Measurements from ENCODE around the gene OMP.

OMP gene

DNA sequence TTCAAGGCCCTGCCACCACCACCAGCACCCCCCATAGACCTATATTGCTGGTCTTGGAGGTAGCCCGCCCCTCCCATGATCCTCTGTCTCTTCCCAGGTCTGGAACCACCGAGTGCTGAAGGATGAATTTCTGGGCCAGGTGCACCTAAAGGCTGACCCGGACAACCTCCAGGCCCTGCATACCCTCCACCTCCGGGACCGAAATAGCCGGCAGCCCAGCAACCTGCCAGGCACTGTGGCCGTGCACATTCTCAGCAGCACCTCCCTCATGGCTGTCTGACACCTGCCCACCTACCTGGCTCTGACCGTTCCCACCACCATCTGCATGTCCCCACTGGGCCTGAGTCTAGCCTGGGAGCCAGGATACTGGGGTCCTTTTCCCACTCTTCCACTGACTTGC is 21.0 kb downstream of the OMP start:
- no peak for DNase-seq (ENCODE audit: low read depth)

DNA sequence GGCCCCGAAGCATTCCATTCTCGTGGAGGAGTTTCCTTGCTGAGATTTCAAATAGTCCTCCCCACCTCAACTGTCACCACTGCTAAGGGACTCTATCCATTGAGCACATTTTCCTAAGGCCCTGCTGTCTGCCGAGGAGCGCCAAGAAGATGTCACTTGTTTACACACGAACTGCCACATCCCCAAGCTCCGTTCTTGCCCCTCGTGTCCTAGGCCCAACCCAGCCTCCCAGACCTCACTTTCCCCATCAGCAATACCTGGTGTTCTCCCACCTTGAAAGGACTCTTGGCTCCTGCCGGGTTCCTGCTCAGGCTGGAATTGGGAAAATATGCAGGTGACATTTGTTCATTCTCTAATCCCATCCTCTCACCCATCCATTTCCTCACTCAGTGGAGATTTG is 21.4 kb downstream of the OMP start:
- DNase-seq (ENCODE audit: low read depth) = no peak

DNA sequence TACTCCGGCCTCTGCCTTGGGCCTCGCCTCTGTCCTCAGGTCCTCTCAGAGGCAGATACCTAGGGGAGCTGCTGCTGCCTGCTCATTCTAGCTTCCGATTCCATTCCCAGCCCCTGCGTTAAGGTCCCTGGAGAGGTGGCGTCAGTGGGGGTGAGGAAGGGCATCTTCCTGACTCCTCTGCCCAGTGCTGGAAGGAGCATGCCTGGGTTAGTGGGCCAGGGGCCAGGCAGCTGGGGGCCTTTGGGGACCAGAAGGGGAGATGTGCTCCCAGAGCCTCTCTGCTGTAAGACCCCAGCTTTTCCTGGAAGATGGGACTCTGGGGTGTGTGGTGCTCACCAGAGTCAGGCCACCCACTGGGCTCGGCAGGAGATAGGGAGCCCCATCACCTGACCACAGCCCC is 21.8 kb downstream of the OMP start:
- DNase-seq (ENCODE audit: low read depth) = no peak

DNA sequence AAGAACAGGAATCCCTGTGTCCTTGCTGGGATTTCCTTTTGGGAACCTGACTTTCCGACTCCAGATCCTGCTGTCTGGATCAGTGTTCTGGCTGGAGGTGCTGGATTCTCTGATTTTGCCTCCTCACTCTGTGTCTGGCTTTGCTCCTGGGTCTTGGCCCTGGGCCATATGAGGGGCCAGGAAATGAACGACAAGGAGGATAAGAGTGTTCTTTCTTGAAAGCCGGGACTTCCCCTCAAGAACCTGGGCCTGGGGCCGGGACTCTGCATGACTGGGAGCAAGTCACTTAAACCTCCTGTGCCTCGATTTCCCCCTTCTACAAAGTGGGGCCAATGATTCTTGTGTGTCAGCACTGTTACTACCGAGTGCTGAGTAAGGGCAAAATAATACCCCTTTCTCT is 22.6 kb downstream of the OMP start:
- no peak for DNase-seq (ENCODE audit: low read depth)

DNA sequence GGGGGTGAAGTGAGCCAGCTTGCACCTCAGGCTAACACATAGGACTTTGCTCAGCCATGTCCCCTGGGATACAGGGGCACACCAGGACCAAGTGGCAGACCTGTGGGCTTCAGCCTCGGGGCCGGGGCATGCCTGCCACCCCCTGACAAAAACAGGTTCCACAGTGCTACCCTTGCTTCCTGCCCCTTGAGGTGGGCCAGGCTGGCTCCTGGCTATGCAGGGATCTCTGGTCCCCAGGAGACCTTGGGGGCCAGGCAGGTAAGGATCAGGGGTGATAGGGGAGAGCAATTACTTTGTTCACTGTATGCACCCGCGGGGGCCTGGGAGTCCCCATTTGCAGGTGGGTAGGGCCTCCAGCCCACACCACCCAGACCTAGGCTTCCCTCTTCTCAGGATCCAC is 23.1 kb downstream of the OMP start:
- DNase-seq (ENCODE audit: low read depth) = no peak

DNA sequence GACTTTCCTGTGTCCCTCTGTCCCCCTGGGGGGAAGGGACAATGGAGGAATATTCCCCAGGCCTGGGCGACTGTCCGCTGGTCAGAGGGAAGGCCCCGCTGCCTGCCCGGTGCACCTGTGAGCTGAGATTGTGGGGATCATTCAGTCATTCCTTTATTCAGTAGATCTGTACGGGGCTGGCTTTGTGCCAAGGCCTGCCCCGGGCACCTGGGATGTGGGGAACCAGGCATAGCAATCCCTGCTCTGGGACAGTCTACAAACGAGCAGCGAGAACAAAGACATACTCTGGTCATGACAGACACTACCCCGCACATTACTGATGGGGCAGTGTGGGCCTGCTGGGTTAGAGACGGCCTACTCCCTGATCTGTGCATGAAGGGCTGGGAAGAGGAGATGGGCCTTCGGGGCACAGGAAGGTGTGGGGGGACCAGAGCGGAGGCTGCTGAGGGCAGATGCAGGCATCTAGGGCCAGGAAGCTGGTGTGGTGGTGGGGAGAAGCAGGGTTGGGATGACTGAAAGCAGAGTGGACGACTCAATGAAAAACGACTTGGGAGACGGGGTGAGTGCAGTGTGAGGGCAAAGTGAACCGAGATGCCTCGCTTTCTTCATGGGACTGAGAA is 23.6 kb downstream of the OMP start:
- no peak for DNase-seq (ENCODE audit: low read depth)

DNA sequence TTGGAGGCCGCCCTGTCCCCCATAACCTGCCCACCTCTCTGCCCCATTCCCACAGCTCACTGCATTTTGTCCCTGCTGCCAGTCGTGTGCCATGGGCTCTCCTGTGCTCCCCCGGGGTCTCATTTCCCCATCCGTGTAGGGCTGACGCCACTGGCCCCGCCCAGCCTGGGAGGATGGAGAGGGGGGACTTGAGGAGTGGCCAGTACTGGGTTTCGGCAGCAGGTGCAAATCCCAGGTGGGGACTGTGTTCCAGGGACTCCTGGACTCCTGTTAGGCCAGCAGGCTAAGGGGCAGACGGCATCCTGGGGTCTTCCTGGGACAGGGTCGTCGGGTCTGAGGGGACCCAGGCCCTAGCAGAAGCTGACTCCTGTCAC is 24.2 kb downstream of the OMP start:
- no peak for DNase-seq (ENCODE audit: low read depth)

DNA sequence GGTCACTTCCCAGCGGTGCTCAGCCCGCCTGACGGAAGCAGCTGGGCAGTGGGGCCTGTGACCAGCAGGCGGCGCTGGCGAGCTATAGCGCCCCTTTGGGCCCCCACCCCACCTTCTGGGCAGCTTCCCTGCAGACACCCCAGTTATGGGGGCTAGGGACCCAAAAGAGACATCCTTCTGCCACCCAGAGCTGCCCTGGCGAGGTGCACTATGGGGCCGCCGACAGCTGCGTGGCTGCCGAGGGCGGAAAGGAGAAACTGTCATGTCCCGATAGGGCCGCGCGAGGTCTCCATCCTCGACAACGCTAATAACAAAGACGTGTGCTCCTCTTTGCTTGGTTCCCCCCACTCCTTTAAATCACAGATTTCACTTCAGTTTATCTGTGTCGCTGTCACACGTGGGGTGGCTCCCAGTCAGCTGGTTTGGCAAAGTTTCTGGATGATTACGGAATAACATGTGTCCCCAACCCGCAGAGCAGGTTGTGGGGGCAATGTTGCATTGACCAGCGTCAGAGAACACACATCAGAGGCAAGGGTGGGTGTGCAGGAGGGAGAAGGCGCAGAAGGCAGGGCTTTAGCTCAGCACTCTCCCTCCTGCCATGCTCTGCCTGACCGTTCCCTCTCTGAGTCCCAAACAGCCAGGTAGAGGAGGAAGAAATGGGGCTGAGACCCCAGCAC is 24.7 kb downstream of the OMP start:
- peak; percentile 35 for DNase-seq (ENCODE audit: low read depth)

DNA sequence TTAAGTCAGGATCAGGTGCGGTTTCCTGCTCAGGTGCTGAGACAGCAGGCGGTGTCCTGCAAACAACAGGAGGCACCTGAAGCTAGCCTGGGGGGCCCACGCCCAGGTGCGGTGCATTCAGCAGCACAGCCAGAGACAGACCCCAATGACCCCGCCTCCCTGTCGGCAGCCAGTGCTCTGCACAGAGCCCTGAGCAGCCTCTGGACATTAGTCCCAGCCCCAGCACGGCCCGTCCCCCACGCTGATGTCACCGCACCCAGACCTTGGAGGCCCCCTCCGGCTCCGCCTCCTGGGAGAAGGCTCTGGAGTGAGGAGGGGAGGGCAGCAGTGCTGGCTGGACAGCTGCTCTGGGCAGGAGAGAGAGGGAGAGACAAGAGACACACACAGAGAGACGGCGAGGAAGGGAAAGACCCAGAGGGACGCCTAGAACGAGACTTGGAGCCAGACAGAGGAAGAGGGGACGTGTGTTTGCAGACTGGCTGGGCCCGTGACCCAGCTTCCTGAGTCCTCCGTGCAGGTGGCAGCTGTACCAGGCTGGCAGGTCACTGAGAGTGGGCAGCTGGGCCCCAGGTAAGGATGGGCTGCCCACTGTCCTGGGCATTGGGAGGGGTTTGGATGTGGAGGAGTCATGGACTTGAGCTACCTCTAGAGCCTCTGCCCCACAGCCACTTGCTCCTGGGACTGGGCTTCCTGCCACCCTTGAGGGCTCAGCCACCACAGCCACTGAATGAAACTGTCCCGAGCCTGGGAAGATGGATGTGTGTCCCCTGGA is 25.5 kb downstream of the OMP start, which contains the start of gene MYO7A:
Gene MYO7A (plus strand): TSS at position 327 of the 772 bp plus-strand sequence. CDS start 2,389 bp downstream, outside the sequence.
- DNase-seq (ENCODE audit: low read depth) = peak; percentile 45

DNA sequence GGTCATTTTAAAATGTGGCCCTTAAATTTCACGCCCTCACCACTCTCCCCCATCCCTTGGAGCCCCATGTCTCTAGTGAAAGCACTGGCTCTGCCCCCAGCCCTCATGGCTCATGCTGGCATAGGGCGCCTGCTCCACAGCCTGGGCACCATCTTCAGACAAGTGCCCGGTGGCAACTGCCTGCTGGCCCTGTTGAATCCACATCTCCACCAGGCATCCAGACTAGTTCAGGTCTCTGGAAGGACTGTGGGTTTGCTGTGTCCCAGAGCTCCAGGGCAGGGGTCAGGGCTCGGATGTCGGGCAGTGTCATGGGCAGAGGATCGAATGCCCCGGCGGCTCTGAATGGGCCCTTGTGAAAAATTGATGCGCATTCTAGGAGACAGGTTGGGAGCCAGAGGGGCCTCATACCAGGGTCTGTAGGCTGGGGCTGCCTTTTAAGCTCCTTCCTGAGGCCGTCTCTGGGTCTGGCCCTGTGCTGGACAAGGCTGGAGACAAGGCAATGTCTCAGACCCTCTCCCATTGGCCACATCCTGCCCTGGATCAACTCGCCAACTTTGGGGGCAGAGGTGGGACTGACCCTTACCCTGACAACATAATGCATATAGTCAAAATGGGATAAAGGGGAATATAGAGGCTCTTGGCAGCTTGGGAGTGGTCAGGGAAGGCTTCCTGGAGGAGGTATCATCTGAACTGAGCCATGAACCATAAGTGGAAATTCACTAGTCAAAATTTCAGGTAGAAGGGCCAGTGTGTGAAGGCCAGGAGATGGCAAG is 26.6 kb downstream of the OMP start:
- DNase-seq (ENCODE audit: low read depth) = no peak

DNA sequence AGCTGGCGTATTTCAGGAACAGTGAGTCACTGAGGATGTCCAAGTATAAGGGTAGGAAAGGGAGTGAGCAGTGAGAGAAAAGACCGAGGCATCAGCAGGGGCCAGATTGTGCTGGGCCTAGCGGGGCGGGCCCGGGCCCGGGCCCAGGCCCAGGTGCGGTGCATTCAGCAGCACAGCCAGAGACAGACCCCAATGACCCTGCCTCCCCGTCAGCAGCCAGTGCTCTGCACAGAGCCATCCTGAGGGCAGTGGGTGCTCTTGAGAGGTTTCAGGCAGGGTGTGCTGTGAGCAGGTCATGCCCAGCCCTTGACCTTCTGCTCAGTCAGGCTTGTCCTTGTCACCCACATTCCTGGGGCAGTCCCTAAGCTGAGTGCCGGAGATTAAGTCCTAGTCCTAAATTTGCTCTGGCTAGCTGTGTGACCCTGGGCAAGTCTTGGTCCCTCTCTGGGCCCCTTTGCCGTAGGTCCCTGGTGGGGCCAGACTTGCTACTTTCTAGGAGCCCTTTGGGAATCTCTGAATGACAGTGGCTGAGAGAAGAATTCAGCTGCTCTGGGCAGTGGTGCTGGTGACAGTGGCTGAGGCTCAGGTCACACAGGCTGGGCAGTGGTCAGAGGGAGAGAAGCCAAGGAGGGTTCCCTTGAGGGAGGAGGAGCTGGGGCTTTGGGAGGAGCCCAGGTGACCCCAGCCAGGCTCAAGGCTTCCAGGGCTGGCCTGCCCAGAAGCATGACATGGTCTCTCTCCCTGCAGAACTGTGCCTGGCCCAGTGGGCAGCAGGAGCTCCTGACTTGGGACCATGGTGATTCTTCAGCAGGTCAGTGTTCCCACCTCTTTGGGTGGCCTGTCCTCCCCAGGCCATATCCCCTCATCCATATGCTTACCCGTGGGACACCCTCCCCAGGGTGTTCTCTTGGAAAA is 27.5 kb downstream of the OMP start:
- DNase-seq (ENCODE audit: low read depth) = no peak

DNA sequence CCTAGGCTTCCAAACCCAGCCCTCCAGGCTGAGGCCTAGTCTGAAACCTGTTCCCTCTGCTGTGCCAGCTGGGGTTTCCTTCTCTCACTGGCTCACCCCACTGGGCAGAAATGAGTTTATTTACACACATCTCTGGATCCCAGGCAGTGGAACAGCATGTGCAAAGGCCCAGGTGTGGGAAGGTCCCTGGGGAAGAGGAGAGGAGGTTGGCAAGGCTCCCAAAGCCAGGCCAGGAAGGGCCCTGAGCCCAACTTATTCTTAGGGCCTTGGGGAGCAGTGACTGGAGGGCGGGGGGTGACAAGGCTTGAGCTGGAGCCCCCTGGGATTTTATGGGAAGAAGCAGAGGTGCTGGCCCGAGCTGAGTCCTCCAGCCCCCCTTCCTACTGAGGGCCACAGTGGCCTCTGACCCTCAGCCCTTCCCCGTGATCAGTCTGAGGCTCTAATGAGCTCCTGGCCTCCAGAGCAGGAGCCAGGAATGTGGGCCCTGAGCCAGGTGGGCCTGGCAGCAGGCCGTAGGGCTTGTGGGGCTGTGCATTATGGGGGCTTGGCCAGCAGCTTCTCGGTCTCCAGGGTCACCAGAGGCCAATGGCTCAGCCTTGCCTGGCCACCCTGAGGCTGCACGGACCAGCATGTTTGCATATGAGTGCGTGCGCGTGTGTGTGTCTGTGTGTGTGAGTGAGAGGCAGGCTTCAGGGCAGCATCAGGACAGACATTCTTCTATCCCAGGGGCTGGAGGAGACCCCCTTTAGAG is 28.3 kb downstream of the OMP start:
- peak; percentile 32 for DNase-seq (ENCODE audit: low read depth)

DNA sequence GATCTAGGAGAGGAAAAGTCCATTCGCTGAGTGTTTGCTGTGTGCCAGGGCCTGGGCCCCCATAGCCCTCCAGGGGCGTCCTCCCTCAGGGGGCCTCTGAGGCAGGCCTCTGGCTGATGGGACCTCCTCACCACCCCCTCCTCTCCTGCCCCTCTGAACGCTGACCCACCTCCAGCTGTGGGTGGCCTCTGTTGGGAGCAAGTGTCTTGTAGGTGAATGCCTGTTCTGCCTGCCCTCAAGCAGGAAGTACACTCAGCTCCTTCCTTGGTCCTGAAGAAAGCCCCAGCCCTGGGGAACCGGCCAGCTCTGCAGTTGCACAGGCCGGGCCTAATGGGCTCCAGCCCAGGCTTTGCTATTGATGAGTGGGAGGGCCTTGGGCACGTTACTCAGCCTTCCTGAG is 28.9 kb downstream of the OMP start:
- no peak for DNase-seq (ENCODE audit: low read depth)

DNA sequence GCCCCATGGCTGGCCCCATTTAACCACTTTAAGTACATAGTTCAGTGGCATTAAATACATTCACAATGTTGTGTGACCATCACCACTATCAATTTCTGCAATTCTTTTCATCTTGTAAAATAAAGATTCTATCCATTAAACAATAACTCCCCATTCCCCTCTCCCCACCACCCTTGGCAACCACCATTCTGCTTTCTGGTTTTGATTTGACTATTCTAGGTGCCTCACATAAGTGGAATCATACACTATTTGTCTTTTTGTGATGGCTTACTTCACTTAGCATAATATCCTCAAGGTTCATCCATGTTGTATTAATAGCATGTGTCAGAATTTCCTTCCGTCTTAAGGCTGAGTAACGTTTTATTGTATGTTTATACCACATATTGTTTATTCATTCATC is 32.4 kb downstream of the OMP start:
- DNase-seq (ENCODE audit: low read depth) = no peak

DNA sequence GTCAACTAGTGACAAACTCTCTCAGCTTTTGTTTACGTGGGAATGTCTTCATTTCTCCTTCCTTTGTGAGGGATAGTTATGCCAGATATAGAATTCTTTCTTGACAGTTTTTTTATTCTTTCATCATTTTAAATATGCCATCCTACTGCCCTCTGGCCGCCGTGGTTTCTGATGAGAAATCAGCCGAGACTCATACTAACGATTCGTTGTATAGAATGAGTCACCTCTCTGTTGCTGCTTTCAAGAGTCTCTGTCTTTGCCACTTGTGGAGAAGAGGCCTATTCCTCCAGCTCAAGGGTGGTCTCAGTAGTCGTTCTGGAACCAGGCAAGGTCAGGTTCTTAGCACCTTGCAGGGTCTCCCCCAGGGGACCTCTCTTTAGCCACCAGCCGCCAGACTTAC is 33.4 kb downstream of the OMP start:
- DNase-seq (ENCODE audit: low read depth) = peak; percentile 61

DNA sequence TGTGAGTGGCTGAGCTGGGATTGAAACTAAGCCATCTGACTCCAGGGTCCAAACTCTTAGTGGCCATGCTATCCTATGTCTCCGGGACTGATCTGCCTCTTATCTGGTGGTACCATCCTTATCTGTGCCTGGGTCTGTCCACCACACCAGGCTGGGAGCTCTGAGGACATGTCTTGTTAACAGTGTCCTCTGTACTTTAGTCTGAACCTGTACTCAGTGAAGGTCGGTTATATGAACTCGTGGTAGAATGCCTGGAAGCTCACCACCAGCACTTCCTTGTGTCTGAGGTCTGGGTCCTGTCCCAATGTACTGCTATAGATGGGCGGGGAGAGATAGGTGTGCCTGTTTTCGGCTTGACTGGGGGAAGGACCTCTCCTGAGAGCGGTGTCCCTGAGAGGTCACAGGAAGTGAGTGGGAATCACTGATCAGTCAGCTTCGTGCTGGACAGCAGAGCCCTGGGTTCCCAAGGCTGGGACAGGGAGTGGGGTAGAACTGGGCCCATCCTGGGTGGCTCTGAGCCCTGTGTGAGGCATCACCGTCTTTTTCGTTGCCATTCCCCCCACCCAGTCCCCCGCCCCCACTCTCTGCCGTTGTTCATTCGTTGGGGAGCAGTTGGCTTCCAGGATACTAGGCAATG is 34.3 kb downstream of the OMP start:
- DNase-seq (ENCODE audit: low read depth) = no peak

DNA sequence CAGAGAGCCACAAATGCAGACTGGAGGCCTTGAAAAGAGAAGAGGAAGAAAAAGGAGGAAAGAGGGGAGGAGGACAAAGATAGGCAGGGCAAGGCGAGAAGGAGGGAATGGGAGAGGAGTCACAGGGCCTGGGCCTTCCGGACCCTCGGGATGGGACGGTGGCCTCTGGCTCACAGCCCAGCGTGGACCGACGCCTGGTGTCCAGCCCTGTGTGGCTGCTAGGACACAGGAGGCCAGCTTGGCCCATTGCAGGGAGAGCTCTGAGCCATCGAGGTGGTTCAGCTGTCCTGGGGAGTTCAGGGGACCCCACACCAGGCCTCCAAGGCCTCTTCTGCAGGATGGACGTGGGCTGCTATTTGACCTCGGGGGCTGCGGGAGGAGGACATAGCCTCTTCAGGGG is 34.8 kb downstream of the OMP start:
- no peak for DNase-seq (ENCODE audit: low read depth)

DNA sequence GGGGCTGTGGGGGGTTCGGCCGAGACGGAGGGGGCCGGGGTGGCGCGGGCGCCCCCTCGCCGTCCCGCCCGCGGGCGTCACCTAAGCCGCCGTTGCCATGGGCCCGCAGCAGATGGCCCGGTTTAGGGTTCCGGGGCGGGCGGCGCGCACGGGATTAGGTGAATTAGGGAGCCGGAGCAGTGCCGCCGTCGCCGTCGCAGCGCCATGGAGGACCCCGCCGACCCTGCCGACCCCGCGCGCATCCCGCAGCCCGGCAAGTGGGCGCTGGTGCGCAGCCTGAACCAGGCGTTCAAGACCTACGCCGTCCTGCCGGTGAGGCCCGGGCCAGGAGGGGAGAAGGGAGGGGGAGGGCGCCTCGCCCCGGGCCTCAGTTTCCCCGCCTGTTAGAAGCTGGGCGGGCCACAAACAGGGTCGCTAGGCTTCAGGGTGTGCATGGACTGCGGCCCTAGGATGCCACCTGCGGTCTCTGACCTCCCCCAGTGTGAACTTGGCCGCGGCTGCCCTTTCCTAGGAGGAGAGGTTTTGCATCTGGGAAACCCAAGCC is 35.5 kb downstream of the OMP start:
- DNase-seq (ENCODE audit: low read depth) = no peak

DNA sequence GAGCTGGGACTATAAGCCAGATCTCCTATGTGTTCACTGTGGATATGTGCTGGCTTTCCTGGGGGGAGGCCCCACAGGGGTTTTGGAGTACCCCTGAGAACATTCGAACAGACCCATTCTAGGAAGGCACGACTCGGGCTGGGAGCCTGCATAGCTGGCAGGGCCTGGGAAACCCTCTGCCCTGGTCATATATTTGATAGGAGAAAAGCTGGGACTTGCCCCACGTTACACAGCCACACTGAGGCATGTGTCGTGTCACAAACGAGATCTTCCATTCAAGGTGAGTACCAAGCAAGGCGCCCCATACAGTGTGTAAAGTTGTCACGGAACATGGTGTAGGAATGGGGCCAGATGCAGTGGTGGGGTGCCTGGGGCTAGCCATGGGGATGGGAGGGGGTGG is 36.6 kb downstream of the OMP start:
- no peak for DNase-seq (ENCODE audit: low read depth)
